HG03342 (cell line): Measurements from ENCODE around the gene PRKCA.
"Not testable (repeated sequence)": the region's sequence is repeated elsewhere in the genome, so short reads cannot be mapped to it uniquely, and the experiment has no call there.

Experiments used
- ATAC-seq: cut with Tn5 transposase; IDR thresholded peaks from one replicate; pipeline ENCODE4 v1.9.1; 2021; ENCODE audit warnings: mild to moderate bottlenecking, moderate library complexity; ENCODE audit not compliant: unreplicated experiment

The PRKCA gene

DNA sequence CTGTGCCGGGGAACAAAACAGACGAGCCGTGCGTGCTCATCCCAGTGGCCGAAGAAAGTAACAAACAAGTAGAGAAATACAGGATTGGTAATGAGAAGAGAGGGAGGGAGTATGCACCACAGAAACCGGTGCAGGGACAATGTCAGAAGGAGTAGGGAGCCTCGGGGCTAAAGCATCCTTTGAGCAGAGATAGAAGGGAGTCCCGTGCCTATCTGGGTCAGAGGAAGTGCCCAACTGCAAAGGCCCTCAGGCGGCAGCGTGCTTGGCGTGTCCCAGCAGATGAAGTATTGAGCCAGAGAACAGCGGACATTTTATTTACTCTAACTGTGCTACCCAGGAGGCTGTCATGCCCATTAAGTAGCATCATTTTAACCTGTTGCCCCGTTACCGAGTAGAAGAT is 417.6 kb downstream of the PRKCA start:
- no peak for ATAC-seq

DNA sequence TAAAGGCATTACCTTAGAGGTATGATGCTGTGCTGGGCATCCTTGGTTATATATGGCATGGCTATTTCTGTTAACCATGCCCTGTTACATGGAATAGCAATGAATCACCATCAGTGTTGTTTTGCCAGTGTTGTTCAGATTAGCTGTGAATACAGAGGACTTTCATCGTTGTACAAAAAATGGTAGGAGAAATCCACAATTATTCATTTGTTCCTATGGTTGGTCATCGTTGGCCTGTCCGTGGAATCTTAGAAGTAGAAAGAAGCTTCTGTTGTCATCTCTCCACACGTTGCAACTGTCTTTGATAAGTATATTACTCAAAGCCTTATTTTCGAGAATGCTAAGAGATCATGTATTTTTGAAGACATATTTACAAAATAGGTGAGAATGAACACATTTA is 418.2 kb downstream of the PRKCA start:
- ATAC-seq, result no peak

DNA sequence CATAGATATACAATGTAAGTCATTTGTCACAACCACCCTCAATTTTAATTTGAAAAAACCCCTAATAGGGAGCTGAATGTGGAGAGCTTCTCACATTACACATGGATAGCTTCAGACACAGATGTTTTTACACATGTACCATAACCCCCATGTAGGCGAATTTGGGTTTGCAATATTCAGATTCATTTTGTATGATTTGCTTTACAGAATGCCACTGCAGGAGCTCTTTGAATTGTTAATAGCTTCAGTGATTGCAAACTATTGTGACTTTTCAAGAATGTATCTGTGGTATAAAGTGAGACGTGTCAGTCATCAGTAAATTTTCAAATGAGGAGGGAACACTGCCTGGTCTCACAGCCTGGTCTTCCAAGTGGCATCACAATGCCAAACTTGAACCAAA is 419.9 kb downstream of the PRKCA start:
- ATAC-seq, result no peak

DNA sequence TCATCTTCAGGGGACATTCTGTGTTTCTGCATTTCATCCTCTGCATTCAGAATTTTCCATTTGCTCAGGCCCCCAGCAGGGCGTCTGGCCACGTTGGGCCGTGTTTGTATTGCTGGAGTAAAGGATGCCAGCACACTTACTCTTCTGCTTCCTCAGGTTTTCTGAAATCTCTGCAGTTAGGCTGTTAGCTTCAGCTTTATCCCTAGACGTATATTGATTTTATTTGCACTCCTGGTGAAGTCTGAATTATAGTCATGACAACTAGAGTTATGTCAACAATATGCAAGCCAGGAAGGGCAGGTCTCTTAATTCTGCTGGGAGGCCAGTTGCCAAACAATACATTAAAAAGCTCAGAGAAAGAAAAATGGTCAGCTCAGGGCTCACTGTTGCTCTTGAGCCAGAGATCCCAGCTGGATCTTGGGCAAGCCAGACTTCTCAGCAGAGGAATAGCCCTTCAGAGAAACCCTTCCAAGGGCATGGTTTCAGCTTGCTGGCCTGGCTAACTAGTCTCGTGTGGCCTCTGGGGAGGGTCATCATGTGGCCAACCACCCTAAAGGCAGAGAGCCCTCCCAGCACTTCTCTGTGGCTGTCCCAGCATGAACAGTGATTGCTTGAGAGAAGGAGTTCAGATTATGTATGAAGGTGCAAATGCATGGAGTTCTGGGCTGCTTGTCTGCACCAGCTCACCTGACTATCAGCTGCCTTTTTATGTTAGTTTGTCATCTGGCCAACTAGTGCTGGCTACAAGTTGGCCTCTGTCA is 422.3 kb downstream of the PRKCA start:
- ATAC-seq, result no peak

DNA sequence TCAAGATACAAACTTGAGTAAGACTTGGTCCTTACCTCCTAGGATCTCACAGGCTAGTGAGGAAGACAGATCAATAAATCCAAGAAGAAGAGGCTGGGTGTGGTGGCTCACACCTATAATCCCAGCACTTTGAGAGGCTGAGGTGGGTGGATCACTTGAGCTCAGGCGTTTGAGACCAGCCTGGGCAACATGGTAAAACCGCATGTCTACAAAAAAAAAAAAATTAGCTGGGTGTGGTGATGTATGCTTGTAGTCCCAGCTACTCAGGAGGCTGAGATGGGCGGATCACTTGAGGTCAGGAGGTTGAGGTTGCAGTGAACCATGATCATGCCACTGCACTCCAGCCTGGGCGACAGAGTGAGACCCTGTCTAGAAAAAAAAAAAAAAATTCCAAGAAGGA is 423.0 kb downstream of the PRKCA start:
- ATAC-seq, result not testable (repeated sequence)

DNA sequence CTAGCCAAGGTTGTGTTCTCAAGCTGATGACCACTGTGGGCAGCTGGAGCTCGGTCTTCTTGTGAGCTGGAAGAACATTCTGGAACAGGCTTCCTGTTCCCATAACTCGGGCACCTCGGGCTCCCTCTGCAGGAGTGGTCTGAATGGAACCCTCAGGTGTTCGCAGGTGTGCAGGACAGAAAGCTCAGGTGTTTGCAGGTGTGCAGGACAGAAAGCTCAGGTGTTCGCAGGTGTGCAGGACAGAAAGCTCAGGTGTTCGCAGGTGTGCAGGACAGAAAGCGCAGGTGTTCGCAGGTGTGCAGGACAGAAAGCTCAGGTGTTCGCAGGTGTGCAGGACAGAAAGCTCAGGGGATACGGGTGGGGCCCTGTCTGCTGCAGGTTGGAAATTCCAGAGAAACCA is 423.5 kb downstream of the PRKCA start:
- ATAC-seq, result no peak

DNA sequence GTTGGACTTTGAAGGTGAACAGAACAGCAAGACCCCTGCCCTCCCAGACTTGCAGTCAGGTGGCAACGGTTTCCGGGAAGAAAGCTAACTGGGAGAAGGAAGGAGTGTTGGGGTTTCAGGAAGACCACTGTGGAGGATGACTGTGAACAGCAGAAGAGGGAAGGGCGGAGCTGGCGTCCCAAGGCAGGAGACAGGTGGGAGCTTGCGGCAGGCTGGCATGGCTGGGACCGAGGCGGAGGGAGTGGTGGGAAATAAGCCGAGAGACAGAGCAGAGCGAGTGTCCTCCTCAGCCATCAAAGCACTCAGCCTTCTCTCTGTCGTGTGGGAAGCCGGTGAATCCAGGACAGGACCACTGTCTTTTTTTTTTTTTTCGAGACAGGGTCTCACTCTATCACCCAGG is 424.0 kb downstream of the PRKCA start:
- no peak for ATAC-seq

DNA sequence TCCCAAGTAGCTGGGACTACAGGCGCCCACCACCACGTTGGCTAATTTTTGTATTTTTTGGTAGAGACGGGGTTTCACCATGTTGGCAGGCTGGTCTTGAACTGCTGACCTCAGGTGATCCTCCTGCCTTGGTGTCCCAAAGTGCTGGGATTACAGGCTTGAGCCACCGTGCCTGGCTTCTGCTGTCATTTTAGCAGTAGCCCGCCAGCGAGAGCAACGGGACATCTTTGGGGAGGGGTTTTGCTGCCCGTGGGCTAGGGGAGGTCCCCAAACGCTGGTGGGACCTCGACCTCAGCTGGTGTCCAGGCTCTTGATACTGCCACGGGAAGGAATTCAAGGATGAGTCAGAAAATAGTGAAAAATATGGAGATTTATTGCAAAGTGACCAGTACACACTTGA is 424.4 kb downstream of the PRKCA start:
- ATAC-seq, result no peak

DNA sequence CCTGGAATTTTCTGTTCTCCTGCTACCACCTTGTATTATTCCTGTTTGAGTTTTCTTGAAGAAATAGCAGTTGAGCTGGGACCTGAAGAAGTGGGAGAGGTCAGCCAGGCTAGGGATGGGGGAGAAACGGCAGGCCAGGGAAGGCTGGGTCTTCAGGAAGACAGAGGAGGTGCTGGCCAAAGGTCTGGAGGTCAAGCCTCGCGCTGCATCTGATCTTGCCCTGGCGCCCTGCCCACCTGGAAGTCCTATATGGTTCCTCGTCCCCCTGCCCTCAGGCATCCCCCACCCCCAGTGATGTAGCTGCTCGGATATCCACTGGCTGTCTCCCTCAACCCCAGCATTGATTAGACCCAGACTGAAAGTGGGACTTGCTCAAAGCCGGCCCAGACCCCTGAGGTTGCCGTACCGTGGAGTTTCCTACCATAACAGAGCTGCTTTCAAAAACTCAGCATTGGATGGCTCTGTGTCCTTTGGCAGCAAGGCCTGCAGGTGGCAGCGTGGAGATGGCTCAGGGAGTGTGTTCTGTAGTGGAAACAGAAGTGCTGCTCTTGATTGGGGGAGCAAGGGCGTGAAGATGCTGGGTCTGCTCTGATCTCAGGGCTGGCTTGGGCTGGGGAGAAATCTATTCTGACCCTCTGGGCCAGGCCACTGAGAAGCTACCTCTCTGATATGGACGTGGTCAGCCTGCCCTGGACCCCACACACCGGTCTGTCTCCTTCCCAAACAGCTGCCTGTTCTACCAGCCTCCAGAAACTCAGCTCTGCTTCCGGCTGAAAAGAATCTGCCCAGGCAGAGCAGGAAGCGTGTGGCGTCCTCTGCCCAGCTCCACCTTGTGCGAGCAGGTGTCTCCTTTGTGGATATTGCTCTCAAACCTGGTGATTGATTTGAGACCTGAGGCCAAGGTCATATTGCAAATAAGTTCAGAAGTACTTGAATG is 425.5 kb downstream of the PRKCA start:
- ATAC-seq, result no peak

DNA sequence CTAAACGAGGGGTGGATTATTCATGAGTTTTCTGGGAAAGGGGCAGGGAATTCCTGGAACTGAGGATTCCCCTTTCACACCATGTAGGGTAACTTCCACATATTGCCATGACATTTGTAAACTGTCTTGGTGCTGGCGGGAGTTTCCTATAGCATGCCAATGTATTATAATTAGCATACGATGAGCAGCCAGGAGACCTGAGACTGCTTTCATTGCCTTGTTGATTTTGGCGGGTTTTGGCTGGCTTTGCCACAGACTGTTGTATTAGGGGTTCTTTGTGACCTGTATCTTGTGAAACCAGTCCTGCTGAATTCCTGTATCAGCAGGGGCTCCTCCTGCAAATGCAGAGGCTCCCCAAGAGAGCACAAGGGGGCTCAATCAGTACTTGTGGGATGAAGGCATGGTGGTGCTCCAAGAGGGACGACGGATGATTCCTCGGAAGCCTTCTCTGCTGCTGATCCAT is 428.1 kb downstream of the PRKCA start:
- no peak for ATAC-seq

DNA sequence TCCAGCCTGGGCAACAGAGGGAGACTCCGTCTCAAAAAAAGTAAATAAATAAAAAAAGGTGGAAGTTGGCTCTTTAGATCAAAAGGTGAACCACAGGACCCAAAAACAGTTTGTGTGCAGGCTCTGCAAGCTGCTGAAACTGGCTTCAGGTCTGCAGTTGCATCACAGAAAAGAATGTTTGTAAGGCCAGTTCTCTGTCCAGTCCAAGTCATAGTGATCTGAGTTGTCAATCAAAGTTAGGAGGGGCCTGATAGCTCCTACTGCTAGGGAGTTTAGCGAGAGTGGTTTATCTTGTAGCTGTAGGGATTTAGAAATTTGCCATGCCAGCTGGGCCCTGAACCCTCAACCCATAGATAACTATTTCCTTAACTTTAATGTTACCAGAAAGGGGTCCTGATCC is 431.3 kb downstream of the PRKCA start:
- ATAC-seq, result no peak

DNA sequence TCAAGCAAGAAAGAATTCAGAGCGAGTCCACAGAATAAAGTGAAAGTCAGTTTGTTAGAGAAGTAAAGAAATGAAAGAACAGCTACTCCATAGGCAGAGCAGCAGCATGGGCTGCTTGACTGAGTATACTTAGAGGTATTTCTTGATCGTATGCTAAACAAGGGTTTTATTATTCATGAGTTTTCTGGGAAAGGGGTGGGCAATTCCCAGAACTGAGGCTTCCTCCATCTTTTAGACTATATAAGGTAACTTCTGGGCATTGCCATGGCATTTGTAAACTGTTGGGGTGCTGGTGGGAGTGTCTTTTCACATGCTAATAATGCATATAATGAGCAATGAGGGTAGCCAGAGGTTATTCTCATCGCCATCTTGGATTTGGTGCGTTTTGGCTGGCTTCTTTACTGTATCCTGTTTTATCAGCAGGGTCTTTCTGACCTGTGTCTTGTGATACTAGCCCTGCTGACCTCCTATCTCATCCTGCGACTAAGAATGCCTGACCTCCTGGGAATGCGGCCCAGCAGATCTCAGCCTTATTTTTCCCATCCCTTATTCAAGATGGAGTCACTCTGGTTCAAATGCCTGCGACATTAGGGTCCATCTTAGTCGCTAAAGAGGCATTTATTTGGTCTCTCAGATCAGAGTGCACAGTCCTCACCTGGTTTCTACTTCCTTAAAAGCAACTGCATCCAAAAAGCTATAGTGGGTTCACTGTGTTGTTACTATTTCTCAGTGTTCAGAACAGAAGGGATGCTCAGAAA is 432.0 kb downstream of the PRKCA start:
- ATAC-seq, result no peak

DNA sequence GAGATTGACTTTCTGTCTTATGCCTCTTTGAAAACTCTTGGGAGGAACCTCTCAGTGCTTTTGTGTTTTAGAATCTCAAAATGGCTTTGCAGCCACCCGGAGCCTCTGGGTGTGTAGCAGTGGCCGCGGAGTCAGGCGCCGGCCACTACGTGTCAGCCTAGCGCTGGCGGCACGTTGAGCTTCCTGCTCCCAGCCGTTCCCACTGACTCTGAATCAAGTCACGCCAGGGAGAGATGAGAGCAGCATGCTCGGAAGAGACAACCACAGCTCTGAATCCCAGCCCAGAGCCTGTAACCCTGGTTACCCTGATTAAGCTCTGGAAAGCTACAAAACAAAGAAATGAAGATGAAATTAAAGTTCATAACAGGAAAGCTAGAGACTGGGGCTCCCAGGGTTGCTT is 435.1 kb downstream of the PRKCA start:
- ATAC-seq, result no peak

DNA sequence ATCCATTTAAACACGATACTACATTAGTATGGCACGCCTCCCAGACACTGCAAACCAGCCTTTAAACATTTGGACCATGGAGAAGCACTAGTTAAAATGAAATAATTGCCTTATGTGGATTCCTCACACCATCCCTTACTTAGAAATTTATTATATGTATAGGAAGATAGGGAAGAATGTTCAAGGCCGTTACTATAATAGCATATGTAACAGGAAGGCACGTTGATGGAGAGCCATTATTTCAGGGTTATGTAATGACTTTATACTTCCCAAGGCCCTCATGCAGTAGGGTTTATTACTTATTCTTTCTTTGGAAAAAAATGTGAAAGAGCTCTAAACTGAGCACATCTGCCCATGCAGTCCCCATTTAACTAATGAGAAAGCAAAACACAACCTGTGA is 435.9 kb downstream of the PRKCA start:
- no peak for ATAC-seq

DNA sequence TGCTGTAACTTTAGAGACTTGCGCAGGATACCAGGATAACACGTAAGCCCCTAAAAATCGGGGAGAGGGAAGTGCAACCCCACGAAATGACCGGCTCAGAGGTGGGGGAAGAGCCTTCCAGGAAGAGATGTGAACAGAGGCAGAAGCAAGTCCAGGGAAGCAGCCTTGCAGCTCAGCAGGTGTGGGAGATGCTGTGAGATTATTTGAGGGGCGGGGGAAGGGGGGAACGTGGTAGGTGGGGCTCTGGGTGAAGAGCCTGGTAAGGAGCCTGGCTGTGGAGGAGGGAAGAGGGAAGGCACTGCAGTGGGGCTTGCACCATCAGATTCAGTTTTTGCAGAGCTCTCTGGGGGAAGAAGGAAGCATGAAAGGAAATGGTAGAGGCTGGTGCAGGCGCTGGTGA is 437.1 kb downstream of the PRKCA start:
- no peak for ATAC-seq

DNA sequence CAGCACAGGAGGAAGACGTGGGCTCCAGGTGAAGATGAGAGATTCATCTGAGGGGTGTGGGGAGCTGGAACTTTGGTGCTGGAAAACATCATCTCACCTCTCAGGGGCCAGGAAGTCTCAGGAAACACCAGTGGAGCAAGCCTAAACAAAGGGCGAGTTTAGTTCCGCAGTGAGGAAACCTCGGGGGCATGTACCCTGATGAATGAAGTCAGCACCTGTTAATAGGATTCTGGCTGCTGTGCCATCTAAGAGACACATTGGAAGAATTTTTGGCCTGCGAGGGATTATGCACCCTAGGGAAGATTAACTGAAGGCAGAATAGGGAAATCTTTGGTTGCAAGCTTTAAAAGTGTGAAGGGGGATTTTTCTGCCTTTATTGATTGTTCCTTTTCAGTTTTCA is 437.8 kb downstream of the PRKCA start:
- no peak for ATAC-seq

DNA sequence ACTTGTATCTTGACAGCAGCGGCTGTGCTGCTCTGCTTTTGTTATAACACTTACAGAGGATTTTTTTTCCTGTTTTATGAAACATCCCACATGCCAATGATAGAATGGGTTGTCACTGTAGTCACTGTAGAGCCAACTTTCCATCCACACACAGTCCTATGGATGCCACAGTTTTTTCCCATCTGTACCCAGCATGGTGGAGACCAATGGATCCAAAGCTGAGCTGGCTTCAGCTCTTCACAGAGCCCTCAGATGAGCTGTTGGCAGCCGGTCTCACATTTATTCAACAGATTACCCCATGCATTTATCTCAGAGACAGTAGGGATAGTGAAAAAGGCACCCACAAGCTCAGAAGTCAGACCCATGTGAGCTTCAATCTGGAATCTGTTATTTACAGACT is 441.1 kb downstream of the PRKCA start:
- no peak for ATAC-seq

DNA sequence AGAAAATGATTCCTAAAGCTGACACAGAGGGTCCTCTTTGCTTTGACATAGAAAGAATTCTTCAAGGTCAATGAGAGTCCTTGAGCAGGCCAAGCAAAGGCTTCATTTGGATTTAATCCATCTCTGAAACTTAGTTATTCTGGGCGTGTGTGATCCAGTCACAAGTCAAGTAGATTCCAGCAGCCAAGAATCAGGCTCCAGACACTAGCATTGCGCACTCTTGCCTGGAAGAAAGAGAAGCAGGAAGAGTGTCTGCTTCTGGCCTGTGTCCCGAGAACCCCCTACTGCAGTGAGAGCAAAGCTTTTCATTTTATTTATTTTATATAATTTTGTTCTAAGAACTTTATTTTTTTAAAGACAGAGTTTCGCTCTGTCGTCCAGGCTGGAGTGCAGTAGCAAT is 444.3 kb downstream of the PRKCA start:
- ATAC-seq, result no peak

DNA sequence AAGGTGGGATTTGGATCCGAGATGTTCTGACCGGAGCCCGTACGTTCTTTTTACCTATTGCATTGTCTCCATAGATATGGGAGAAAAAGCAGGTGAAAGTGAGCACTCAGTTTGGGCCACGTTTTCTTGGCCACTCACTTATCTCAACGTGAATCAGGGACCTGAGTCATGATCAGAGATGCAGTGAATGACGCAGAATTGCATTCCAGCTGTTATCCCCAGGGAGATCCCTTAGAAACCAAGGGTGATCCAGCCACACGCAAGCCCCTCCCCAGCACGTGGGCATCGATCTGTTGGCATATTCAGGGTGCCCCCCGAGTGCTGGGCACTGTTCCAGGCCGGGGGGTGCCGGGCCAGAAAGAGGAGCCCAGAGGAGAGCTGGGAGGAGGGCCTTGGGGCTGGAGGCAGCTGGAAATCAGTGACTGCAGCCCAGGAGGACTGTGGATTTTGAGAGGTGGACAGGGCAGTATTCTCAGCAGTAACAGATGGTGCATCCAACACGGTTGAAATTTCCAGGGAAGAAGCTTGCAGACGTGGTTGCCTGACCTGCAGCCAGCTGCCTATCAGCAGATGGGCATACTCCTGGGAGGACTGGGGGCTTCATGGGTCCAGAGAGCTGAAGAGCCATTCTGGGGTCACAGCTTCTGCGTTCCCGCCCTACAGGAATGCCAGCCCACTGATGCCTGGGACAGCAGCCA is 445.3 kb downstream of the PRKCA start:
- ATAC-seq, result no peak

DNA sequence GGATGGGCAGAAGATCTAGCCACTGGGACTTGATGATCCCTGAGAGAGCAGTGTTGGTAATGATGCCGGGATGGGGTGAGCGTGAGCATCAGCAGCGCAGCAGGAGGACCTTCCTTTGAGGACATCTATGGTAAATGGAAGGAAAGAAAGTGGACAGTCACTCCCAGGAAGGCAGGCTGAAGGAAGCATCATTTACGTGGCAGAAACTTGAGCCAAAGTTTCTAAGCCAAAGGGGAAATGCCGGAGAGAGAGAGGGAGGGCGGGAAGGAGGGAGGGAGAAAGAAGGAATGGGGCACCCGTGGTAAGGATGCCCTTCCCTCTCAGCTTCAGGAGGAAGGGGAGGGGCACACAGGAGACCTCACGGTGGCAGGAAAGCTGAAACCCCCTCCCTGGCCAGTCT is 446.2 kb downstream of the PRKCA start:
- ATAC-seq, result no peak
